H1 (cell line): Measurements from ENCODE around the gene LGI4. TPM values are rescaled to one million over a fixed set of nuclear protein-coding genes. Genes with fewer than 3 reads are reported as not detected.
A peak's percentile ranks its signal among the peaks of the same experiment; 100 is the strongest.

Source experiments
- CTCF ChIA-PET: fragments of 300-600 bp; sonication (Branson Sonifier 250); formaldehyde crosslinking; loops from one replicate; lab custom pipeline; 2021; ENCODE audit not compliant: partially characterized antibody; lab: Charles Lee
- POLR2A ChIA-PET: fragments of 300-600 bp; sonication (Branson Sonifier 250); formaldehyde crosslinking; loops from one replicate; lab custom pipeline; 2021; ENCODE audit warnings: inconsistent platforms; ENCODE audit not compliant: partially characterized antibody; lab: Charles Lee
- DNase-seq, 2 experiments: peaks; one replicate each; pipeline versions ENCODE4 v3.0.0 to v3.0.0-alpha.2; 2010 to 2022; ENCODE audit warnings: low spot score in 2 of 2, low read depth in 1 of 2, mixed read lengths in 1 of 2
- FAIRE-seq: peaks from 2 replicates; lab custom pipeline; 2011; peaks lifted over from hg19 to GRCh38; lab: Jason Lieb, UNC
- H2AFZ ChIP-seq: 2 replicates; pipeline ENCODE4 v1.8.1; 2012; ENCODE audit warnings: low read length, inconsistent platforms
- H2AK5ac ChIP-seq: 2 replicates; pipeline ENCODE4 v1.6.1; 2013; ENCODE audit warnings: low read depth, low read length
- H2BK120ac ChIP-seq: replicated peaks from 2 replicates; pipeline ENCODE3; 2013; ENCODE audit warnings: low read depth, low read length, inconsistent platforms
- H2BK12ac ChIP-seq: 2 replicates; pipeline ENCODE4 v1.6.1; 2013; ENCODE audit warnings: low read depth, low read length
- H2BK15ac ChIP-seq: 2 replicates; pipeline ENCODE4 v1.6.1; 2013; ENCODE audit warnings: low read length
- H2BK20ac ChIP-seq: 2 replicates; pipeline ENCODE4 v1.6.1; 2013; ENCODE audit warnings: low read length
- H2BK5ac ChIP-seq: 2 replicates; pipeline ENCODE4 v1.6.1; 2013; ENCODE audit warnings: low read depth, low read length
- H3K14ac ChIP-seq: 2 replicates; pipeline ENCODE4 v1.6.1; 2013; ENCODE audit warnings: inconsistent platforms; ENCODE audit not compliant: insufficient read length
- H3K18ac ChIP-seq: 2 replicates; pipeline ENCODE4 v1.6.1; 2013; ENCODE audit warnings: low read length; ENCODE audit errors: extremely low read depth
- H3K23ac ChIP-seq: 2 replicates; pipeline ENCODE4 v1.6.1; 2013; ENCODE audit warnings: inconsistent platforms; ENCODE audit not compliant: insufficient read length
- H3K23me2 ChIP-seq: 2 replicates; pipeline ENCODE4 v1.6.1; 2013; ENCODE audit warnings: low read depth, low read length
- H3K27ac ChIP-seq: 2 replicates; pipeline ENCODE4 v1.6.1; 2011; ENCODE audit warnings: low read depth, low read length, inconsistent platforms
- H3K27me3 ChIP-seq, 4 experiments: replicated peaks in 1 of 4; 1 replicate in 1 of 4; 2 replicates in 3 of 4; pipeline versions ENCODE4 v1.6.1 to v1.8.1; 2011 to 2013; ENCODE audit warnings: low read length in 3 of 4, mild to moderate bottlenecking in 3 of 4, inconsistent platforms in 2 of 4, mixed read lengths in 2 of 4, moderate library complexity in 1 of 4; ENCODE audit not compliant: control insufficient read depth in 3 of 4, insufficient read depth in 3 of 4; ENCODE audit errors: extremely low read depth in 1 of 4
- H3K36me3 ChIP-seq, 4 experiments: 2 replicates each; pipeline versions ENCODE4 v1.6.1 to v1.8.1; 2011 to 2013; ENCODE audit warnings: mild to moderate bottlenecking in 4 of 4, low read length in 3 of 4, moderate library complexity in 2 of 4, control low read depth in 1 of 4, inconsistent platforms in 1 of 4; ENCODE audit not compliant: insufficient read depth in 4 of 4, control insufficient read depth in 2 of 4
- H3K4ac ChIP-seq: replicated peaks from 2 replicates; pipeline ENCODE3; 2013; ENCODE audit warnings: low read length, low read depth, mixed read lengths, inconsistent platforms; ENCODE audit not compliant: insufficient read length
- H3K4me1 ChIP-seq, 4 experiments: replicated peaks in 1 of 4; 1 replicate in 1 of 4; 2 replicates in 3 of 4; pipeline versions ENCODE4 v1.6.1 to v1.8.1; 2011 to 2013; ENCODE audit warnings: low read length in 3 of 4, inconsistent platforms in 2 of 4, mixed read lengths in 1 of 4; ENCODE audit not compliant: insufficient read depth in 4 of 4, control insufficient read depth in 3 of 4
- H3K4me2 ChIP-seq, 2 experiments: 2 replicates each; pipeline versions ENCODE4 v1.6.1 to v1.8.1; 2011 to 2013; ENCODE audit warnings: low read depth in 2 of 2, low read length in 2 of 2, control low read depth in 1 of 2, inconsistent platforms in 1 of 2, mild to moderate bottlenecking in 1 of 2; ENCODE audit not compliant: insufficient read depth in 1 of 2
- H3K4me3 ChIP-seq, 4 experiments: fragments of 200-600, 300-600 bp in 1 of 4; sonication (generic), shearing (Covaris generic), sonication (Bioruptor Twin) in 1 of 4; 2 replicates each; pipeline versions ENCODE4 v1.5.1 to v1.8.1; 2011 to 2016; ENCODE audit warnings: low read length in 4 of 4, low read depth in 3 of 4, control low read depth in 2 of 4, inconsistent platforms in 2 of 4, mild to moderate bottlenecking in 2 of 4, mixed read lengths in 1 of 4, moderate library complexity in 1 of 4; ENCODE audit not compliant: insufficient read depth in 2 of 4; ENCODE audit errors: extremely low read depth in 1 of 4
- H3K56ac ChIP-seq: replicated peaks from 2 replicates; pipeline ENCODE3; 2013; ENCODE audit warnings: low read depth, mild to moderate bottlenecking, mixed read lengths, low read length, inconsistent platforms; ENCODE audit not compliant: insufficient read length
- H3K79me1 ChIP-seq: 2 replicates; pipeline ENCODE4 v1.6.1; 2013; ENCODE audit warnings: low read depth, low read length, control low read depth
- H3K79me2 ChIP-seq, 2 experiments: 2 replicates each; pipeline versions ENCODE4 v1.6.1 to v1.8.1; 2012 to 2013; ENCODE audit warnings: low read length in 2 of 2, mild to moderate bottlenecking in 2 of 2, inconsistent platforms in 1 of 2; ENCODE audit not compliant: insufficient read depth in 2 of 2, control insufficient read depth in 1 of 2
- H3K9ac ChIP-seq, 4 experiments: replicated peaks in 1 of 4; 1 replicate in 1 of 4; 2 replicates in 3 of 4; pipeline versions ENCODE4 v1.6.1 to v1.8.1; 2011 to 2013; ENCODE audit warnings: low read depth in 3 of 4, low read length in 3 of 4, control low read depth in 2 of 4, mild to moderate bottlenecking in 2 of 4, moderate library complexity in 2 of 4, inconsistent platforms in 1 of 4; ENCODE audit errors: extremely low read depth in 1 of 4
- H3K9me3 ChIP-seq, 2 experiments: 2 replicates each; pipeline versions ENCODE4 v1.6.1 to v1.8.1; 2012 to 2013; ENCODE audit warnings: mild to moderate bottlenecking in 2 of 2, moderate library complexity in 2 of 2, control low read depth in 1 of 2, inconsistent platforms in 1 of 2, low read depth in 1 of 2, low read length in 1 of 2, mixed read lengths in 1 of 2; ENCODE audit not compliant: insufficient read depth in 2 of 2
- H4K20me1 ChIP-seq, 2 experiments: replicated peaks in 1 of 2; 2 replicates each; pipeline versions ENCODE3 to v1.8.1; 2011 to 2013; ENCODE audit warnings: inconsistent platforms in 2 of 2, low read length in 2 of 2, mild to moderate bottlenecking in 1 of 2; ENCODE audit not compliant: insufficient read depth in 2 of 2, control insufficient read depth in 1 of 2
- H4K5ac ChIP-seq: 2 replicates; pipeline ENCODE4 v1.6.1; 2013; ENCODE audit warnings: low read length, low read depth, mixed read lengths, inconsistent platforms; ENCODE audit not compliant: insufficient read length
- H4K8ac ChIP-seq: 2 replicates; pipeline ENCODE4 v1.8.0; 2013; ENCODE audit warnings: mild to moderate bottlenecking, moderate library complexity, low read length, inconsistent platforms; ENCODE audit not compliant: insufficient read depth; ENCODE audit errors: extremely low read depth
- H4K91ac ChIP-seq: replicated peaks from 2 replicates; pipeline ENCODE3; 2013; ENCODE audit warnings: low read length, mixed read lengths, inconsistent platforms; ENCODE audit not compliant: insufficient read length
- BRCA1 ChIP-seq: IDR thresholded peaks from 2 replicates; pipeline ENCODE4 v1.6.1; 2012; ENCODE audit warnings: low read depth, low read length, improper control_type of control experiment
- CBX8 ChIP-seq: fragments of 300-800, 300-1000 bp; sonication (generic); IDR thresholded peaks from 2 replicates; pipeline ENCODE4 v1.7.1; 2016; ENCODE audit warnings: low read depth, low read length, borderline replicate concordance
- WGBS, 2 experiments: shearing (Covaris generic) in 1 of 2; methylation state at CpG; one replicate each; pipeline versions ENCODE4 v1.1.6 to v1.1.7; 2013 to 2015; ENCODE audit warnings: low lambda C conversion rate in 2 of 2, mixed read lengths in 2 of 2, inconsistent platforms in 1 of 2, low coverage in 1 of 2, missing lambda C conversion rate in 1 of 2; ENCODE audit not compliant: insufficient replicate concordance in 2 of 2, insufficient coverage in 1 of 2, insufficient read length in 1 of 2; ENCODE audit errors: extremely low coverage in 1 of 2, missing lambda C conversion rate in 1 of 2; 5-methylcytosine and 5-hydroxymethylcytosine counted together
- polyA plus RNA-seq, 7 experiments: library from polyadenylated mRNA; depleted of rRNA in 3 of 7; stranded (reverse) in 5 of 7; unstranded in 2 of 7; fragments of >200 nt in 5 of 7; fragments of 200-250 nt in 2 of 7; gene quantifications; 1 replicate in 5 of 7; 2 replicates in 1 of 7; 4 replicates in 1 of 7; pipeline versions ENCODE4 v1.2.1 to v1.2.3, GENCODE V29; 2011 to 2013; ENCODE audit warnings: missing spikeins in 2 of 7, mixed read lengths in 2 of 7
- total RNA-seq: library from RNA; stranded (reverse); fragmentation: NEBNext Ultra II Directional; extraction: Animal tissue kit (Norgen Biotek cat#: 25700); gene quantifications from 2 replicates; pipeline ENCODE4 v1.2.1, GENCODE V29; 2021

The LGI4 gene
- total and polyA plus RNA-seq, 2 of the 8 experiments (the other 6 are each of a cell fraction or from before 2014, with no cell fraction given) = 2.0 to 8.2 TPM

DNA sequence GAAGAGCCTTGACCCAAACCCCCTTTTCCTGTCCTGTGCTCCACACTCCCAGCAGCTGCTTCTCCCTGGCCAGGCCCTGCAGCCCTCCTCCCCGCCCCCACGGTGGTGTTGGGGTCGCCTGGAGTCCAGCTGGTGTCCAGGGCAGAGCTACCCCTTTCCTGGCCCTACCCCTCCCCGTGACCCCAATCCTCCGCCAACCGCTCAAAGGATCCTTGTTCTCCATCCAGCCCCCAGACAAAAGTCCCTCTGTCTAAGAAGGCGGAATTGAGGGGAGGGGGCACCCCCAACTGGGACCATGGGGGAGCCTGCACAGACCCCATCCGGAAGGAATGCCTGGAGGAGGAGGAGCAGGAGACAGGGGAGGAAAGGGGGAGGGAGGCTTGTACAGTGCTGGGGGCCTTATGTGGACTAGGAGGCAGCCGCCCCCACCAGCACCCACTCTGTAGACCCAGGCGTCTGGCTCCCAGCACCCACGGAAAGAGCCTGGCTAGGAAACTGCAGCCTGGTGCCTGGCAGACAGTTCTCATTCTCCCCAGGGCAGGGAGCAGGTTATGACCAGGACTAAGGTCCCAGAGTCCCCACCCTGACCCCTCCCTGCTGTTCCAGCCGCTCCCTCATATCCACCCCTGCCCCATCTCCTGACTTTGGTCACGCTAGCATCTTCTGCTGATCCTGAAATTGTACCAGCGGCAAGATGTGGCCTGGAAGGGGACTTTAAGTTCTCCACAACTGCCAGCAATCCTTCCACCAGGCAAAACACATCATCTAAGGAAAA, 19.5 kb downstream of the LGI4 start, which contains the start of gene FXYD3:
FXYD3 (plus strand) TSS at position 647 of the 775 bp plus-strand sequence. CDS start 3,554 bp downstream, outside the sequence.
- H3K9ac ChIP-seq = no peak within 1 kb of the TSS
- H4K8ac ChIP-seq = peak within 1 kb of the TSS; percentile 35; the same call in 1 of the 2 replicates
- no peaks in the 10 kb centered on the region for H3K9me3 ChIP-seq
- H3K27me3 ChIP-seq = peaks cover 0 to 2% (median 0%) of the 10 kb centered on the region in 4 experiments; a peak in 1 of 7 replicates
- no peak within 1 kb of the TSS for H3K23ac ChIP-seq
- no peak within 1 kb of the TSS for H2AK5ac ChIP-seq
- H3K4ac ChIP-seq = peak within 1 kb of the TSS; percentile 44
- TF ChIP-seq CBX8 (no peak), BRCA1 (no peak)
- H3K18ac ChIP-seq = peak within 1 kb of the TSS; percentile 4
- ChIA-PET POLR2A (interaction anchor here (0.7 to 1.8 kb wide), 4 partner anchors 11 to 49 kb away, joined by 3 to 7 read pairs (median 5); no protein-coding TSS in a partner anchor), CTCF (interaction anchor here (0.7 to 6.9 kb wide), 28 partner anchors 9 to 201 kb away, joined by 3 to 154 read pairs (median 5); partner anchors contain the start of genes FXYD1, FXYD7, HAMP and LGI4)
- DNase-seq = no peak
- H3K4me3 ChIP-seq = peak within 1 kb of the TSS in 3 of 4 experiments; percentile 23 to 56 (median 31); a peak in 5 of 8 replicates
- no peak within 1 kb of the TSS for H3K56ac ChIP-seq
- no peak within 1 kb of the TSS for H4K91ac ChIP-seq
- H2BK5ac ChIP-seq = no peak within 1 kb of the TSS
- no peak within 1 kb of the TSS for H3K14ac ChIP-seq
- 0 out of 2 replicates have a peak within 1 kb of the TSS, but pooled peaks have one; percentile 61 for H2BK15ac ChIP-seq
- no peaks in the 10 kb centered on the region for H3K23me2 ChIP-seq
- H3K27ac ChIP-seq = no peak within 1 kb of the TSS
- 68% methylated on average over 13 of the region's 14 CpGs; no CpG with 5 or more reads in 1 of the 2 experiments for WGBS, 2 experiments
- no peaks in the 10 kb centered on the region for H3K79me1 ChIP-seq
- H3K79me2 ChIP-seq = no peaks in the 10 kb centered on the region
- peaks cover 0 to 22% (median 14%) of the 10 kb centered on the region in 4 experiments; a peak in 6 of 7 replicates for H3K4me1 ChIP-seq
- H2BK20ac ChIP-seq = no peak within 1 kb of the TSS; the same call in 1 of the 2 replicates
- H3K36me3 ChIP-seq = no peaks in the 10 kb centered on the region
- H2AFZ ChIP-seq = no peak within 1 kb of the TSS
- FAIRE-seq = no peak
- no peak within 1 kb of the TSS for H2BK120ac ChIP-seq
- peak within 1 kb of the TSS; percentile 15 to 70; a peak in 3 of 4 replicates for H3K4me2 ChIP-seq
- no peaks in the 10 kb centered on the region for H4K20me1 ChIP-seq
- no peak within 1 kb of the TSS for H4K5ac ChIP-seq
- peak within 1 kb of the TSS; percentile 60; the same call in 1 of the 2 replicates for H2BK12ac ChIP-seq
